Hippocampal formation (tissue), 2 donors: Measurements from ENCODE around the gene KBTBD8.

Experiments
- DNase-seq, 2 donors: peaks; one replicate each; lab custom pipeline; 2025; lab: John Stamatoyannopoulos, UW

The KBTBD8 gene

DNA sequence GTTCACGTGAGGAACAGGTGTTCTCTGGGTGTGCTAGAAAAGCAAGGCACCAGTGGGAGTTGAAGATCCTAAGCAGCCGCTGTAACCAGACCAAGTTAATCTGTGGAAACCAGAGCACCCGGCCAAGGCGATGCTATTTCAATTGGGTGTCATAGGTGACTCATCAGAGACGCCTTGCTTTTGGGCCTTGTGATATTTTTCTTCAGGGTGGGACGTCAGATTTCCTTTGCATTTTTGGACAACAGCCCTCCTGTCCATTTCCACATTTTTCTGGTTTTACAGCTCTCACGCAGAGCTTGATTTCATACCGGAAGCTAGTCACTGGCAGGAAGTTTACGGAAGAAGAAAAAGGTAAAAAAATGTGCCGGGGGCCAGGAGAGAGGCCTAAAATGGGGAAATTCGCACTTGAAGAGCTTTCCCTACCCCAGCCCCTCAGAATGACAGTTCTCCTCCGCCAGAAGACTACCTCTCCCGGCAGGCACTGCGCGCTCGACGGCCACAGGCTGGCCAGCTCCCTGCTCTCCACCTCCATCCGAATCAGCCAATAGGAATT, 471 bp upstream of the KBTBD8 start:
- peak in 1 of 2 donors; percentile 47 for DNase-seq

DNA sequence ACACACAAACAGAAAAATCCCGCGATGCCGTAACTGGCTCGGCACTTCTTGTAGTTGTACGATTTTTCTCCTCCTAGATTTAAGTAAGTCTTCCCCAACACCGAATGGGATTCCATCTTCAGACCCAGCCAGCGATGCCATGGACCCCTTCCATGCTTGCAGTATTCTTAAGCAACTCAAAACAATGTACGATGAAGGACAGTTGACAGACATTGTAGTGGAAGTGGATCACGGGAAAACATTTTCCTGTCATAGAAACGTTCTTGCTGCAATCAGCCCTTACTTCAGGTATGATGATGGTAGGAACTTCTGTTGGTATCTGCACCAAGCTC, 763 bp downstream of the KBTBD8 start:
- DNase-seq: no peak

DNA sequence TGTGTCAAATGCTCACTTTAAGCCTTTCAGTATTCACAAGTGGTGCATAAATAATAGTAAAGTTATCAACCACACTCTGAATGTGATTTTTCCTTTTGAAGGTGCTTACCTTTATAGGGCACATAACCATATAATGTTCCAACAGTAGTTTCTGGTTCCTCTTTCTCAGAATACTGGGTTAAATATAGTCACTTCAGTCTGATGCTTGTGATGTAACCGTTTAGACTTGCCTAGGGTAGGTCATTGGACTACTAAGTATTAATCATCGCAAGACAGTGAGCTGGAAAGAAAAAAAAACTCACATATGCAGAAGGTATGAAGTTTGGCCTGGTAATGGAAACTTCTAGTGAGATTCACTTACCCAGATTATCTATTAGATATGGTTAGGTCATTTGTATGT, 1.9 kb downstream of the KBTBD8 start:
- no peak for DNase-seq

DNA sequence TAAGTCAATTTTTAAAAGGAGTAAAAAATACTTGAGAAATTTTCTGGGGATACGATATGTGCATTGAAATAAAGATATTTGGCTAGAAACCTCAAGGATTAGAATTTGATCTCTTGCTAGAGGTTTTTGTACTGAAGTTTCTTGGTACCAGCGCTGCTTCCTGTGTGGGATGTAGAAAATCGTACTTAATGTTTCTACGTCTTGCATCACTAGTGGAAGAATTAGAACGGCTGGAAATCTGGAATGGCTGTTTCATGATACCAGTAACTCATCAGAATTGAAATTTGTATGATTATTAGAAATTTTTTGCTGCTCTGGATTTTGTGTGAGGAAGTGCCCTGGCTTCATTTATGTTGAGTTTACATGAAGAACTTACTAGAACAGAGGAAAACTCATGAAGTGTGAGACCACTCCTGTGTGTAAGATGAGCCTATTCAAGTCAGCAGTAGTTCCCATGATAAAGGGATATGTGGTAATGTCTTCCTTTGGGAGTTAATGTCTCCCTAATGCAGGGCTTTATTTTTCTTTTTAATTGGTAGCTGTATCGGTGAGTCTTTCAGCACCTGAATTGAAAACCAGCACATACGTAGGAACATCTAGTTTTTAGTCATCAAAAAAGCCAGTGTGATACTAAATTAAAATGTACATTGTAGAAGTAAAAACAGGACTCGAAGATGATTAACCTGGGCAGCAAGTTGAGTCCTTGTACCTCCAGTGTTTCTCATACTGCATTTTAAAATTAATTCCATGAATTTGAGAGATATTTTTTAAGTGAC, 3.2 kb downstream of the KBTBD8 start:
- DNase-seq: no peak

DNA sequence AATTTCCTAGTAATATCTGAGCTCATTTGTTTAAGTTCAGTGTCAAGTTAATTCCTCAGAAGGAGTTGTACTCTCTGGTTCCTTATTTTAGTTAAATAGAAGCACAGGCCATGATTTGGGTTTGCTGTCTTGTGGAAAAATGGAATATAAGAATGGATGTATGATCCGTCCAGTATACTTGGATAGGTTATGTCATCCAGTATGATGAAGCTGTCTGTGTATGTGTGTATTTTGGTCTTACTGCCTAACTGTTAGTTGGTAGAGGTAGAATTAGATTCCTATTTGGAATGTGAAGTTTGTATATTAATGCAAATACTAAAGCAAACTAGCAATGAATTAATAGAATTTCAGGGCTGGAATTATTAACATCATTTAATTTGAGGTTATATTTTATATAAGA, 7.9 kb downstream of the KBTBD8 start:
- no peak for DNase-seq

DNA sequence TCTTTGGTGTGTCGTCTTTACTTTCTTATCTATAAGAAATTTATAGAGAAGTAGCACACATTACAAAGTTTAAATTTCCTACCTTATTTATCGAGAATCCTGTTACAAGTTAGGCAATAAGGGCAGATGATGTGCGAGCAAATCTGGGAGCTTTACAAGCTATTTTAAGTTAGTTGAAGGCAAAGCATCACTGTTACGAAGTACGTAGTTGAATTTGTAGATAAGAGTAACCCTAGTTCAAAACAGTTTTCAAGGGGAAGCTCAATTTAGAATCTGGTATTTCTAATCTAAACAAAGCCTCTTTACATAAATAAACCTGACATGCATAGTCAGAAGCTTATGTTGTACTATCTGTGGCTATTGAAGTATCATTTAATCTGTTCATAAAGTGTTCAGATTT, 8.4 kb downstream of the KBTBD8 start:
- no peak for DNase-seq

DNA sequence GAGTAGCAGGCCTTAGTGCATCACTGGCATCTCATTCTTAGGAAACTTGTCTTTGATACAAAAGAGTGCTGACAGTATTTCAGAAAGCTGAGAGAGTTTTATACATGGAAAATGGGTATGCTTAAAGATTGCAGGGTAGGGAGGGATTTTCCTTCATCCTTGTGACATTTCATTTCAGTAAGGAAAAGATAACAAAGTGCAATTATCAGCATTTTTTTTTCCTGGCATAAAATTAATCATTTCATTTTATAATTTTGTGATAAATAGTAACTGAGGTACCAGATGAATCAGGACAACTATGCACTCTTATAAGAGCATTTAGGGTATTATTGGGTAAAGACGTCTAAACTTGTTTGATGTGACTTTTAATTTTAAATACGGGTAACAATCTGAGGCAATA, 10.3 kb downstream of the KBTBD8 start:
- no peak for DNase-seq

DNA sequence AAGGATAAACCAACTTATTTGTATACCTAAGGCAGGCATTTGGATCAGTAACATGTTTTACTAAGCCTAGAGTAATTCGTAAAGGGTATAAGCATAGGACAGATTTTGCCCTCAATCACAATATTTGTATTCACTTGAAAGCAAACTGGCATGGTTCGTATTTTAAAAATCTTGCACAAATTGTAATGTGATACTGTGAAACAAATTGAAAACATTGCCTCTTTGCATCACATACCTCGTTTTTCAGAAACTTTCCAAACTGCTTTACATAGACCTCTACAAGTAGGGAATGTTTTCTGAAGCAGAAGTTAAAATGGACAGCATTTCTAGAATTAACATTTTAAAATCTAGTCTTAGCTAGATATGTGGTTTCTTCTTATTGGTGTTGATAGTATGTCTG, 11.6 kb downstream of the KBTBD8 start:
- no peak for DNase-seq

DNA sequence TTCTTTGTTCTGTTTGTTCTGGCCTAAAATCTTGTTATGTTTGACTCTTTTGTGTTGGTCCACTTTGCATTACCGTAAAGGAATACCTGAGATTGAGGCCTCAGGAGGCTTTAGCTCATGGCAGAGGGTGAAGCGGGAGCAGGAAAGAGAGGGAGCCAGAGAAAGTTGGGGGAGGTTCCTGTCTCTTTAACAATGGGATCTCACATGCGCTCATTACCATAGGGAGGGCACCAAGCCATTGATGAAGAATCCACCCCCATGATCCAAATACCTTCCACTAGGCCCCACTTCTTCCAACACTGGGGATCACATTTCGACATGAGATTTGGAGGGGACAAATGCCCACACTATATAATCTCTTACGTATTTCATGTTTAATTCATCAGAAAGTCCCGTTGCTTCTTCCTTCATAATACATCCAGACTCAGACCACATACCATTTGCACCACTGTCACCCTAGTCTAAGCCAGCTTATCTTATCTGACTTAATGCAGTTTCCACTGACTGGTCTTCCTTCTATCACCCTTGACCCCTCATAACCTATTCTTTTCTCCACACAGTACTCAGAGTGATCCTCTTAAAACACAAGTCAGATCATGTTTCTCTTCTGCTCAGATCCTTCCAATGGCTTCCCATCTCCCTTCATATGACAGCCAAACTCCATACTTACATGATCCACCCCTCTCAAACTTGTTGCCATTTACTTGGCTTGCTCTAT, 13.5 kb downstream of the KBTBD8 start:
- no peak for DNase-seq

DNA sequence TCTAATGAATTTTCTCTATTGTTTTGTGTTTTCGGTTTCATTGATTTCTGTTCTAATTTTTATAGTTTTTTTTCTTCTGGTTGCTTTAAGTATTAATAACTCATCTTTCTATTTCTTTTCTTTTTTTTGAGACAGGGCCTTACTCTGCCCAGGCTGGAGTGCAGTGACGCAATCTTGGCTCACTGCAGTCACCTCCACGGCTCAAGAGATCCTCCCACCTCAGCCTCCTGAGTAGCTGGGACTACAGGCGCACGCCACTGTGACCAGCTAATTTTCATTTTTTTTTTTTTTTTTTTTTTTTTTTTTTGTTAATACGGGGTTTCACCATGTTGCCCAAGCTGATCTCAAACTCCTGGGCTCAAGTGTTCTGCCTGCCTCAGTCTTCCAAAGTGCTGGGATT, 14.5 kb downstream of the KBTBD8 start:
- DNase-seq: no peak

DNA sequence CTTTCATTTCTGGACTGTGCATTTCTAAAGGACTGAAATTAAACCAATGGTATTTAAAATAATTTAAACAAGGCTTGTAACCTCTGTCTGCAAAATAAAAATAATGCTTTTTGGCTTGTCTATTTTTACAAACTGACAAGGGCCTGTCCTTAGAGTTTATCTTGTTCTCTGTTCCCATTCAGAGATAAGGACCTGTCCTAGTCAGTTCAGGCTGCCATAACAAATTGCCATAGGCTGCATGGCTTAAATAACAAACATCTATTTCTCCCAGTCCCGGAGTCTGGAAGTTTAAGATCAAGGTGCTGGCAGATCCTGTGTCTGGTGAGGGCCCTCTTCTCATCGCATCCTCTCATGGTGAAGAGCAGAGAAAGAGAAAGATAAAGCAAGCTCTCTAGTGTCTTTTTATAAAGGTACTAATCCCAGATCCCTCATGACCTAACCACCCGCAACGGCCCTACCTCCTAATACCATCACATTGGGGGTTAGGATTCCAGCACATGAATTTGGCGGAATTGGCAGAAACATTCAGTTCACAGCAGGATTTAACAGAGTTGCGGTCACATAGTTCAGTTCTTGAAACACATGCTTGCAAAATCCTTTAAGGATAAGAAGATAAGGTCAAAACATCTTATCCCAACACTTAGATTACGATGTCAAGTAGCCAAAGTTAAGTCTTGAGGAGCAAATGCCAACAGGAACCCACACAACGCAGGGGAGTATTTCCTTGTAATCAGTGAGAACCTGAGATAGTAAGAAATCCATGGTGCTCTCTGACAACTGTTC, 17.8 kb downstream of the KBTBD8 start:
- DNase-seq: no peak

DNA sequence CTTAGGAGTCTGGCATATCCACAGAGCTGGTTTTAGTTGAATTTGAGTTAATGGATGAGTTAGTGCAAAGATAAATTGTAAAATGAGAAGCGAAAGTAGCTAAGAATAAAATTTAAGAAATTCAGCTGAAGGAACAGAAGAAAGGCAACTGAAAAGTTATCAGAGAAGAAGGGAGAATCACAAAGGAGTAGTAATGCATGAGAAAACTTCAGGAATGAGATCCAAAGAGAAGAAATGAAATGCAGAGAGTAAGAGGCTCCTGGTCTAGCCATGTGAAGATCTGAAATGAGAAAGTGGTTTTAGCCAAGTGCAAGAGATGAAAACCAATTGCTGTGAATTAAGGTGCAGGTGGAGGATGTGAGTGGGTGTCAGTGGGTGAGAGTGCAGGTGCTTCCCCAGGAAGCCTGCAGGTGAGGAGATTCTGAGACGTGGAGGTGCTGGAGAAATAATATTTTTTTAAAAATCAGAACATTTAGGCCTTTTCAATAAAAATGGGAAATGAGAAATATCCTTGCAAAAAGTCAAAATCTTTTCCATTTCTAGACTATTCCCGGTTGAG, 18.5 kb downstream of the KBTBD8 start:
- no peak for DNase-seq

DNA sequence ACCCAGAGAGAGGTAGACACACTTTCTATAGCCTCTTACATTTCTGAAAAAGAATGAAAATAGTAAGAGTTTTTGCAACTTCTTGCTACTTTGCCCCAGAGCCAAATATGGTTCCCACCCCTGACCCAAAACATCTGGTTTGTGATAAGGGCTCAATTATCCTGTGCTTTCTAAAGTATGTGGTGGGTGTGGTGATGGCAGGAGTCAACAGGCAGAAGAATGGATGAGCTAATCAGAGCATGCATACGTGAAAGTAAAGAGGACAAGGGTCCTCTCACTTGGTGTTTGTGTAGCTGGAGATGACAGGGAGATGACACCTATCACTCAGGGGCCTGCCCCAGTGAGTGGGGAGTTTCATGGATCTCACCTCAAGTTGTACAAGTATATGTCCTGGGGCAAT, 19.1 kb downstream of the KBTBD8 start:
- no peak for DNase-seq

DNA sequence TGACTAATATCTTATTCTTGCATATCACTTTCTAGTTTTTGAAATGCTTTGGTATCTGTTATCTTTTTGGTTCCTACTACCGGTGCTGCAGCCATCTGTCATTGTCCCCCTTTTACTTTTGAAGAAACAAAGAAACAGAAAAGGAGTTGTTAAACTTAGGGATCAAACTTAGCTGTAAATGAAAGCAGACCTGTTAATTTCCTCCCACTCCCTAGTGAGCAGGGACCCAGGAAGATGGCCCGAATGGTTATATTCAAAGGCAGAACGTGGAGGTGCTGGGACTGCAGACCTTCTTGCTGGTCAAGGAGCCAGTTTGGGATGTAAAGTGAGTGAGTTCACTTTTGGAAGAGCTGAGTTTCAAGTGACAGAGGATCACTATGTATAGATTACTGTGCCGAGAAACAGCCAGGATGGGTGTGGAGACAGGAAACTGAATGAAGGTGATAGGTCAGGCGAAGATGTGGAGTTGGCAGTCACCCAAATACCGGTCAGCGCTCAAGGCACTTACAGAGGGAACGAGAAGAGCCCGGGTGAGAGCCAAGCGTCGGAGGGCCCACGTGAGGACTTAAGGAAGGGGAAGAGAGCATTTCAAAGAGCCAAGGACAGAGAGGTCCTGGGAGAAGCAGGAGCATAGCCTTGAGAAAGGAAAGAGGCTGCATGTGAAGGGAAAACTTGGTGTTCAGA, 20.1 kb downstream of the KBTBD8 start:
- no peak for DNase-seq

DNA sequence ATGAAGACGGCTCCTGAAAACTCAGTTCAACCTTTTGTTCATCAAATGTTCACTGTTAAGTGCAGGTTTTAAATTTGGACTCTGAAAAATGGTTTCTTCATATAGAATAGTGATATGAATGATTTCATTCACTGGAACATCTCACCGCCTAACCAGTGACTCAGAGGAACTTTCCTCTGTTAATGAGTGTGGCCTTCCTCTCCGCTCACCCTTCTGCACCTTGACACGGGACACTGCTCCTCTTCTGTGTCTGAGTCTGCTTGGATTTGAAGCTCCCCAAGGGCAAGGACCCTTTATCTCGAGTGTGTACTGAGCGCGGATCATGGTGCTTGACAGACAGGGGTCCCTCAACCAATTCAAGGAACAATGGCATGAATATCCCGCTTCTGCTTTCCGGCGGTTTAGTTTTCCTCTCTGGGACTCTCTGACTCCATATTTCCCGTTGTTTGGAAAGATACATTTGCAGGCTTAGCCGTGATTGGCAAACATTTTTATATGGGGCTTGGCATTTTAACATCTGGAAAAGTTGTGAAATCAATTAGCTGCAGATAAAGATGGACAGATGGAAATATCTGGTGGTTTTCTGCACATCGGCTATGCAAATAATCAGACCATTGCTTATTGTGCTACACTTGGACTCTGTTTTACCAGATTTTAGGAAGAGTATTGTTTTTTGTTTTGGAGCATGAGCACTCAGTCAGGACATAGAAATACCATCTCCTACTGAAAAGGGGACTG, 20.9 kb downstream of the KBTBD8 start:
- no peak for DNase-seq

DNA sequence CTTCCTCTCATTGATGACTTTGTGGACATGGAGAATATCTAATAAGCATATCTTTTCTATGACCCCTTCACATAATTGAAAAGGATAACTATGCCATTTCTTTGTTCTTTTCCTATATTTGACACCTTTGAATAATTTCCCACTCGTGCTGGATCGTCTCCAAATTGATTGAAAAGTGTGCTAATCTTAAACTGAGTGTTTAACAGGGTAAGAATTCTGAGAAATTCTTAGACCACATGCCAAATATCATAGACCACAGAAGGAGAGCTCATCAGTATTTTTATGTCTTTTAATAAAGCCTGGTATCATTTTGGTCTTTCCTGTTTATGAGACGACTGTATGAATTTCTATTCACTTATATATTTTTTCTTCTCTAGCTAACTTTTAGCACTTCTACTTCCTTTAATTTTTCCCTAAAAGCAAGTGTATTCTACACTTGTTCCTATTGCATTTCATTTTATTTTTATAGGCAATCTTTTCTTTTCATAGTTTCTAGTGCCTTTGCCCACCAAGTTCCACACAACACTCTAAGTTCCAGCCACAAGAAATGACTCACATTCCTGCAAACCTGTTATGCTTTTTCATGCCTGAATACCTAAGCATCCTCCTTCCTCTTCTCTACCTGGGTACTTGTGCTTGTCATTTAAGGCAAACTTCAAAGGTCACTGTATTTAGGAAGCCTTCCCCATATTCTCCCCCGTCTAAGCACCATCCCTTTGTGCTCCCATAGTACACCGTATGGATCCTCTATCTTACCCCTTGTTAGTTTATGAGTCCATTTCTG, 30.1 kb downstream of the KBTBD8 start:
- no peak for DNase-seq

DNA sequence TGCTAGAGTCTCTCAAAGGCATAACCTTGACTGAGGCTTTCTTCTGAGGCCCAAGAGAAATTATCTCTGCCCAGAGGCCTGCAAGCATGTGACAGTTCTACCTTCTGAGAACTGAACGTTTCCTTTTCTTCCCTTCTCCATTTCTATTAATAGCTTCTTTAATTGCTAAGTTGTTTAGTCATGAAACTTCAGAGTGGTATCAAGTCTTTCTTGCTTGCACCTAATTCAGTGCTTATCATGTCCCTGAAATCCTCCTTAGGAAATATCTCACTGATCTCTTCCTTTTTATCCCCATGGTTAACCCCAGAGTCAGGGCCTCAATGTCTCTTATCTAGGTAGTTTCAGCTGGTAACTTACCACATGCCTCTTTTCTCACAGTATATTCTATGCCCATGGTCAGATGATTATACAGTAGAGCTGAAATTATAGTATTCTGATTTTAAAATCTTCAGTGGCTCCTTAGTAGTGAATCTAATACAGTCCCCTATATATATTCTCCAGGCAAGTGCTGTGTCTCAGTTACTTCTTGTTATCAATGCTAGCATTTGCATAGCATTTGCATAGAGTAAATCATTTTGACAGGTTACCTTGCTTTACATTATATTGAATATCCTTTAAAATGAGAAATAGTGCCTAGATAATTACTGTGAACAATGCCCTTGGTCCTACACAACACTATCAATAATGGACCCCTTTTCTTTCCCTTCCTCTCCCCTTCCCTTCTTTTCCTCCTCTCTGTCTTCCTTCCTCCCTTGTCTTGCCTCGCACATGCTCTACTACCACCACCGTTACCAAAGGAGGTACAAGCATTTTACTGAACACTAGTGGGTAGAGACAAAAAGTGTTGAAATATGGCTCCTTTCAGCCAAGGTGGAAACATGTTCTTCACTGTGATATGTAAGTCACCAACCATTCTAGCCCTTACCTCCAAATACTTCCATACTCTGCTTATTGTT, 33.0 kb downstream of the KBTBD8 start:
- no peak for DNase-seq

DNA sequence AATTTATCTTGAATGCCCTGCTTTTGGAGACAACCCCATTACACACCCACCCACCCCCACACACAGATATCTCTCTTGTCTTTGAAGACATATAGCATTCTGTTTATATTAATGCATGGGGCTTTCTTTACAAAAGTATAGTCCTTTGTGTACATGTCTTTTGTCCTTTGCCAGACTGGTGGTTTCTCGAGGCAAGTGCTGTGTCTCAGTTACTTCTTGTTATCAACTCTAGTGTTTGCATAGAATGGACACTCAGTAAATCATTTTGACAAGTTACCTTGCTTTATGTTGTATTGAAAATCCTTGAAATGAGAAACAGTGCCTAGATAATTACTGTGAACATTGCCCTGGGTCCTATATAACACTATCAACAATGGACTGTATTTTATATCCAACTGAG, 33.9 kb downstream of the KBTBD8 start:
- DNase-seq: no peak

DNA sequence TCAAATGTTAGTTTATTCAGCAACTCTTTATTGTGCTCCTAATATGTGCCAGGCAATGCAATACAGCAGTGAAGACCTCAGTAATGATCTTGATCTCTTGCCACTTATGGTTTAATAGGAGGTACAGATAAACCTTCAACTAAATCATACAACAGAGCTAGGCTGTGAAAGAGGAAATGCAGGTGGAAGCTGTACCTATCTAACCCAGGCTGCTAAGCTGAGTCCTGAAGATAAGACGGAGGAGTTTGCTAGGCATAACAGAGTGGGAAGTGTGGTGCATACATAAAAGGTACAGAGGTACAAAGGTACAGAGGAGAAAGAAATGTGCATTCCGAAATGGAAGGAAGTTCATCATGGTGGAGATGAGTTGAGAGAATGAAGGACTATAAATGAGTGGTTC, 35.0 kb downstream of the KBTBD8 start:
- no peak for DNase-seq
